NCI-H1105 treated with DMSO at 0.1 percent for 48 hours (cell line): ENCODE measurements around the gene DCC.
"Not testable (repeated sequence)": the region's sequence is repeated elsewhere in the genome, so short reads cannot be mapped to it uniquely, and the experiment has no call there.

Source experiments
- DNase-seq: peaks from one replicate; lab custom pipeline; 2025; lab: John Stamatoyannopoulos, UW

The DCC gene

GRCh38 chr18:53417003-53417402 is 1077.0 kb downstream of the DCC start:
- DNase-seq = no peak

GRCh38 chr18:53421869-53422268 is 1081.9 kb downstream of the DCC start:
- DNase-seq = no peak

- DNase-seq = peak; percentile 89
Measured at GRCh38 chr18:53422896-53423295, 1082.9 kb downstream of the DCC start.

- peak; percentile 36 for DNase-seq
Measured at GRCh38 chr18:53426666-53427184, 1086.7 kb downstream of the DCC start.

- DNase-seq = peak; percentile 30
Measured at GRCh38 chr18:53441761-53442414, 1101.9 kb downstream of the DCC start.

GRCh38 chr18:53442415-53442783 is 1102.4 kb downstream of the DCC start:
- no peak for DNase-seq

GRCh38 chr18:53443336-53443735 is 1103.3 kb downstream of the DCC start:
- DNase-seq = no peak

- no peak for DNase-seq
Measured at GRCh38 chr18:53443831-53444230, 1103.8 kb downstream of the DCC start.

GRCh38 chr18:53451902-53452301 is 1111.9 kb downstream of the DCC start:
- DNase-seq = no peak

GRCh38 chr18:53457068-53457467 is 1117.1 kb downstream of the DCC start:
- no peak for DNase-seq

GRCh38 chr18:53458268-53458667 is 1118.3 kb downstream of the DCC start:
- DNase-seq = no peak

GRCh38 chr18:53458944-53459580 is 1119.1 kb downstream of the DCC start:
- DNase-seq = no peak

GRCh38 chr18:53467756-53468155 is 1127.8 kb downstream of the DCC start:
- DNase-seq = no peak

- DNase-seq = not testable (repeated sequence)
Measured at GRCh38 chr18:53468173-53468572, 1128.2 kb downstream of the DCC start.

- no peak for DNase-seq
Measured at GRCh38 chr18:53472546-53472945, 1132.5 kb downstream of the DCC start.

GRCh38 chr18:53478155-53478554 is 1138.2 kb downstream of the DCC start:
- no peak for DNase-seq

- DNase-seq = no peak
Measured at GRCh38 chr18:53486296-53486695, 1146.3 kb downstream of the DCC start.

- no peak for DNase-seq
Measured at GRCh38 chr18:53489266-53489665, 1149.3 kb downstream of the DCC start.

GRCh38 chr18:53490019-53490418 is 1150.0 kb downstream of the DCC start:
- no peak for DNase-seq

GRCh38 chr18:53496028-53496427 is 1156.0 kb downstream of the DCC start:
- no peak for DNase-seq

GRCh38 chr18:53503914-53504441 is 1164.0 kb downstream of the DCC start:
- no peak for DNase-seq

GRCh38 chr18:53508529-53508928 is 1168.5 kb downstream of the DCC start:
- no peak for DNase-seq

- DNase-seq = no peak
Measured at GRCh38 chr18:53509886-53510285, 1169.9 kb downstream of the DCC start.
